ENCODE measurements around the gene SPX.

DNA sequence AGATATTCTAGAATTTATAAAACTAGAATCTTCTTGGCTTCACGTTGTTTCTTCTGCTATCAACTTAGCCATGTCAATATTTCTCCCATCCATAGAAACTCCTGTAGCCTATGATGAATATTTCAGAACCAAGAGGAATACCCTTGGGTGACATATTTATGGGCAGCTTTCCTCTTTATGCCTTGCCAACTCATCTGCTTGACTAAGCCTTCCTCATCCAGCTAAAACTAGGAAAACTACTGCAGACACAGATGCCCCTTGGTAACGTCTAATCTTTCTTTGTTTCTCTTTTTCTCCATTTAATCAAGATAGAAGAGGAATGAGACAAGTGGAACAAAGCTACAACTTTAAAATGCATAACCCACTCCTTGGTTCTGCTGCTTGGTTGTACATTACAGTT, 18.2 kb upstream of the SPX start:
- TF ChIP-seq CTCF (IDR thresholded peaks at IDR 0.05; ENCODE audit: low read depth, low read length, missing input control) (no peak), MAX (IDR thresholded peaks at IDR 0.05) (no peak), RXRA (IDR thresholded peaks at IDR 0.05) (no peak), RAD21 (IDR thresholded peaks at IDR 0.05) (no peak), TAF1 (conservative IDR thresholded peaks at IDR 0.05) (no peak), JUND (IDR thresholded peaks at IDR 0.05) (no peak), EGR1 (IDR thresholded peaks at IDR 0.05; ENCODE audit: low read depth in 2 of 2) (no peak), NR2F2 (IDR thresholded peaks at IDR 0.05) (no peak), ZBTB33 (IDR thresholded peaks at IDR 0.05) (no peak)
- TF ChIP-seq, protein P1, sequence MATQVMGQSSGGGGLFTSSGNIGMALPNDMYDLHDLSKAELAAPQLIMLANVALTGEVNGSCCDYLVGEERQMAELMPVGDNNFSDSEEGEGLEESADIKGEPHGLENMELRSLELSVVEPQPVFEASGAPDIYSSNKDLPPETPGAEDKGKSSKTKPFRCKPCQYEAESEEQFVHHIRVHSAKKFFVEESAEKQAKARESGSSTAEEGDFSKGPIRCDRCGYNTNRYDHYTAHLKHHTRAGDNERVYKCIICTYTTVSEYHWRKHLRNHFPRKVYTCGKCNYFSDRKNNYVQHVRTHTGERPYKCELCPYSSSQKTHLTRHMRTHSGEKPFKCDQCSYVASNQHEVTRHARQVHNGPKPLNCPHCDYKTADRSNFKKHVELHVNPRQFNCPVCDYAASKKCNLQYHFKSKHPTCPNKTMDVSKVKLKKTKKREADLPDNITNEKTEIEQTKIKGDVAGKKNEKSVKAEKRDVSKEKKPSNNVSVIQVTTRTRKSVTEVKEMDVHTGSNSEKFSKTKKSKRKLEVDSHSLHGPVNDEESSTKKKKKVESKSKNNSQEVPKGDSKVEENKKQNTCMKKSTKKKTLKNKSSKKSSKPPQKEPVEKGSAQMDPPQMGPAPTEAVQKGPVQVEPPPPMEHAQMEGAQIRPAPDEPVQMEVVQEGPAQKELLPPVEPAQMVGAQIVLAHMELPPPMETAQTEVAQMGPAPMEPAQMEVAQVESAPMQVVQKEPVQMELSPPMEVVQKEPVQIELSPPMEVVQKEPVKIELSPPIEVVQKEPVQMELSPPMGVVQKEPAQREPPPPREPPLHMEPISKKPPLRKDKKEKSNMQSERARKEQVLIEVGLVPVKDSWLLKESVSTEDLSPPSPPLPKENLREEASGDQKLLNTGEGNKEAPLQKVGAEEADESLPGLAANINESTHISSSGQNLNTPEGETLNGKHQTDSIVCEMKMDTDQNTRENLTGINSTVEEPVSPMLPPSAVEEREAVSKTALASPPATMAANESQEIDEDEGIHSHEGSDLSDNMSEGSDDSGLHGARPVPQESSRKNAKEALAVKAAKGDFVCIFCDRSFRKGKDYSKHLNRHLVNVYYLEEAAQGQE (IDR thresholded peaks at IDR 0.05) = no peak
